Gastroesophageal sphincter (tissue), 4 donors: ENCODE data around the gene FAM78B. TPM values are rescaled to one million over a fixed set of nuclear protein-coding genes. Genes with fewer than 3 reads are reported as not detected.

Experiments
- ATAC-seq: fragments of 150-250 bp; one replicate; pipeline ENCODE4 v1.9.1; 2016; ENCODE audit warnings: mild to moderate bottlenecking, moderate library complexity
- H3K27ac ChIP-seq, 4 donors: fragments of 200-600 bp; sonication (generic) in 3 of 4; 1 replicate in 3 of 4; 2 replicates in 1 of 4; pipeline ENCODE4 v1.5.1; 2016 to 2019
- H3K27me3 ChIP-seq: fragments of 200-600 bp; sonication (generic); one replicate; pipeline ENCODE4 v1.5.1; 2019
- H3K36me3 ChIP-seq, 2 donors: fragments of 200-600 bp; sonication (generic); one replicate each; pipeline ENCODE4 v1.5.1; 2019; ENCODE audit warnings: control low read depth in 1 of 2
- H3K4me1 ChIP-seq, 3 donors: fragments of 200-600 bp; sonication (generic); 1 replicate in 2 of 3; 2 replicates in 1 of 3; pipeline ENCODE4 v1.5.1; 2016 to 2019; ENCODE audit warnings: control low read depth in 2 of 3
- H3K4me3 ChIP-seq, 2 donors: fragments of 200-600 bp; sonication (generic); one replicate each; pipeline ENCODE4 v1.5.1; 2019; ENCODE audit warnings: mild to moderate bottlenecking in 1 of 2, moderate library complexity in 1 of 2
- H3K9me3 ChIP-seq, 3 donors: fragments of 200-600 bp; sonication (generic); one replicate each; pipeline ENCODE4 v1.5.1; 2017 to 2019; ENCODE audit warnings: control low read depth in 2 of 3
- EP300 ChIP-seq: sonication (generic); formaldehyde crosslinking; IDR thresholded peaks from one replicate; pipeline ENCODE4 v1.6.1; 2017; ENCODE audit warnings: antibody characterized with exemption, mild to moderate bottlenecking
- POLR2A ChIP-seq, 2 donors: fragments of 450-650 bp; IDR thresholded peaks; one replicate each; pipeline ENCODE4 v1.6.1; 2017; ENCODE audit warnings: antibody characterized with exemption in 2 of 2, mild to moderate bottlenecking in 2 of 2, moderate library complexity in 1 of 2
- POLR2AphosphoS5 ChIP-seq: sonication (generic); formaldehyde crosslinking; IDR thresholded peaks from one replicate; pipeline ENCODE4 v1.6.1; 2017; ENCODE audit warnings: antibody characterized with exemption
- WGBS, 2 donors: methylation state at CpG; one replicate each; pipeline ENCODE4 v1.1.5; 2018; ENCODE audit warnings: low coverage in 1 of 2; 5-methylcytosine and 5-hydroxymethylcytosine counted together
- total RNA-seq, 4 donors: library from RNA; depleted of rRNA; stranded (reverse); fragments of >200 nt; gene quantifications; one replicate each; pipeline ENCODE4 v1.1.0, GENCODE V29; 2016
- TF ChIP-seq, protein P1 (sequence below), 4 experiments: fragments of 200-600 bp in 2 of 4; fragments of 450-650 bp in 2 of 4; sonication (generic) in 1 of 4; IDR thresholded peaks; one replicate each; pipeline ENCODE4 v1.5.1; 2017 to 2019; ENCODE audit warnings: antibody characterized with exemption in 4 of 4, mild to moderate bottlenecking in 2 of 4, moderate library complexity in 2 of 4

Gene FAM78B, protein sequence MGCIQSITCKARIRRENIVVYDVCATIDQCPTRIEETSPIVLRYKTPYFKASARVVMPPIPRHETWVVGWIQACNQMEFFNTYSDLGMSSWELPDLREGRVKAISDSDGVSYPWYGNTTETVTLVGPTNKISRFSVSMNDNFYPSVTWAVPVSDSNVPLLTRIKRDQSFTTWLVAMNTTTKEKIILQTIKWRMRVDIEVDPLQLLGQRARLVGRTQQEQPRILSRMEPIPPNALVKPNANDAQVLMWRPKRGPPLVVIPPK
- 1 to 10 TPM in 3 of 4 donors, under 1 TPM in 1; 0.82 to 2.1 (median 1.2) TPM for total RNA-seq

DNA sequence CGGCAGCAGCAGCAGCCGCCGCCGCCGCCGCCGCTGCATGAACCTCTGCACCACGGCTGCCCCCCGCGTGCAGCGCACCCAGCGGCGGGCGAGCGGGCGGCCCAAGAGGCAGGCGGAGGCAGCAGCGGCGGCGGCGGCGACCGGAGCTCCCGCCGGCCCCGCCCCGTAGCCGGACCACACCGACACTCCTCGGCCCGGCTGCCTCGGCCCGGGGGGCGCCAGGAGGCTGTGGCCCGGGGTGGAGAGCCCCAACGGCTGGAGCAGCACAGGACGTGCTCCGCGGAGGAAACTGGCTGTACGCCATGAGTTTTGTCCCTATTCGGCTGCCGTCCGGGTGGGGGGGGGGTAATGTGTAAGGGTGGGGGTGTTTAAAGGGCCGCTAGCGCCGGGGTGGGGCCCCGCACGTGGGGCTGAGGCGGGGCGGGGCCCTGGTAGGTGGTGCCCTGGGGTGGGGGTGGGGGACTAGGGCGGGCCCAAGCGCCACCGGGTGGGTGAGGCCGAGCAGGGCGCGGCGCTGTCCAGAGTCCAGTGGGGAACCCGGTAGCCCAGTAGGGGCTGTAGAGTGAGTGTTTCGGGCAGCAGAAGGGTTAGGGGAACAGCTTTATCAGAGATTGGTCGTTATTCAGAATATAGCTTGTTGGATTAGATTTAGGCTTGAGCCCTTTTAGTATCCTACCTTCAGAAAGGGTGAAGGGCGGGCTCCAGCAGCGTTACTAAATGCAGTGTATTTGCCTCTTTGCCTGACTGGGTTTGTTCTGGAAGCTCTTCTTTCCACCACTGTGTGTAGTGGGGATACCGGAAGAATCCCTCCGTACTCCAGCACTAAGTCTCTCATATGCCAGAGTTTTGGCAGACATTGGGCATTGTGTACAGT is at the start of gene FAM78B:
TSS of gene FAM78B (minus strand) at position 304 of the 874 bp plus-strand sequence. CDS start 753 bp downstream, outside the sequence.
- no peak for TF ChIP-seq EP300
- TF ChIP-seq, protein P1, sequence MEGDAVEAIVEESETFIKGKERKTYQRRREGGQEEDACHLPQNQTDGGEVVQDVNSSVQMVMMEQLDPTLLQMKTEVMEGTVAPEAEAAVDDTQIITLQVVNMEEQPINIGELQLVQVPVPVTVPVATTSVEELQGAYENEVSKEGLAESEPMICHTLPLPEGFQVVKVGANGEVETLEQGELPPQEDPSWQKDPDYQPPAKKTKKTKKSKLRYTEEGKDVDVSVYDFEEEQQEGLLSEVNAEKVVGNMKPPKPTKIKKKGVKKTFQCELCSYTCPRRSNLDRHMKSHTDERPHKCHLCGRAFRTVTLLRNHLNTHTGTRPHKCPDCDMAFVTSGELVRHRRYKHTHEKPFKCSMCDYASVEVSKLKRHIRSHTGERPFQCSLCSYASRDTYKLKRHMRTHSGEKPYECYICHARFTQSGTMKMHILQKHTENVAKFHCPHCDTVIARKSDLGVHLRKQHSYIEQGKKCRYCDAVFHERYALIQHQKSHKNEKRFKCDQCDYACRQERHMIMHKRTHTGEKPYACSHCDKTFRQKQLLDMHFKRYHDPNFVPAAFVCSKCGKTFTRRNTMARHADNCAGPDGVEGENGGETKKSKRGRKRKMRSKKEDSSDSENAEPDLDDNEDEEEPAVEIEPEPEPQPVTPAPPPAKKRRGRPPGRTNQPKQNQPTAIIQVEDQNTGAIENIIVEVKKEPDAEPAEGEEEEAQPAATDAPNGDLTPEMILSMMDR (IDR thresholded peaks at IDR 0.05) = peak in 1 of 4 experiments; percentile 34
- TF ChIP-seq POLR2A (IDR thresholded peaks at IDR 0.05) = no peak
- TF ChIP-seq POLR2AphosphoS5 = peak; percentile 44
- Histone ChIP-seq H3K9me3 (no peaks in the 10 kb centered on the region), H3K27ac (peak within 1 kb of the TSS in 3 of 4 donors; percentile 75 to 79 (median 78)), H3K36me3 (no peaks in the 10 kb centered on the region), H3K4me3 (peak within 1 kb of the TSS; percentile 45 to 85), H3K27me3 (no peaks in the 10 kb centered on the region), H3K4me1 (peaks cover 0 to 28% (median 5%) of the 10 kb centered on the region in 3 donors)
- WGBS, 2 donors = 0% methylated on average over 2 to 5 of the region's 64 CpGs
- ATAC-seq = peak; percentile 84

DNA sequence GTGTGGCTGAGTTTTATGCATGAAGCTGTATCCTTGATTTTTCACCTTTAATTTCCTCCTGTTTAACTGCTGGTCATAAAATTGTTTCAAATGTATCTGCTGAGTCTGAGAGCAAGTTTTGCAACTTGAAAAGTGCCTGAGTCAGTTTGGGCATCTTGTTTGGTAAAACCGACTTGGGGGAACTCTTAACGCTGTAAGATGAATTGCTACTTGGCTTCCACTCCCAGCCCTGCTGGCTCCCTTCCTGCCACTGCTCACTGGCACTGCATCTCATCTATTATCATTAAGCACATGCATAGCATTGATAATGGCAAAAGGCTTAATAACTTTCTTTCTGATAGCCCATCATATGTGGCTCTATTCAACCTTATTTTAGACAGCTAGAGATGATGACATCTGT is 35.7 kb upstream of the FAM78B start:
- Histone ChIP-seq H3K9me3 (no peaks in the 10 kb centered on the region), H3K27me3 (no peaks in the 10 kb centered on the region), H3K36me3 (no peaks in the 10 kb centered on the region), H3K4me3 (no peak overlapping the region), H3K27ac (no peak overlapping the region), H3K4me1 (no peaks in the 10 kb centered on the region)
- TF ChIP-seq POLR2A (IDR thresholded peaks at IDR 0.05) (no peak), POLR2AphosphoS5 (no peak), EP300 (no peak)
- TF ChIP-seq, protein P1 (IDR thresholded peaks at IDR 0.05) = no peak
- ATAC-seq = no peak
- 73 to 74% methylated on average over 2 of the region's 2 CpGs for WGBS, 2 donors

DNA sequence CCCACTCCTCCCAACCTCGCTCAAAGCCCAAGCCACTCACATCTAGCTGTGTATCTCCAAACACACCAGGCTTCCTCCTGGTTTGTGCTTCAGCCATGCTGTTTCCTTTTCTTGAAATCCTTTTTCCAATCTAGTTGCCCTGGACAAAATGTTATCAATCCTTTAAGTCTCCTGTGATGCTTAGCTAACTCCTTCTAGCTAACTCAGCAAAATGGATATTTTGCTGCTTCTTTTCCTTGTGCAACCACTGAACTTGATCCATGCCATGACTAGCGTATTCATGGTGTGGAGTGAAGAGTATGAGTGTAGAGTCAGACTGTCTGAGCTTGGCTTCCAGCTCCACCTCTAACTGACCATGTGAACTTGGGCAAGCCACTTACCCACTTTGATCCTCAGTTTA is 33.9 kb upstream of the FAM78B start:
- no peaks in the 10 kb centered on the region for H3K9me3 ChIP-seq
- WGBS, 2 donors = 72 to 79% methylated on average over 2 of the region's 2 CpGs
- H3K4me1 ChIP-seq = no peaks in the 10 kb centered on the region
- TF ChIP-seq, protein P1 (IDR thresholded peaks at IDR 0.05) = no peak
- no peak for TF ChIP-seq EP300
- TF ChIP-seq POLR2A (IDR thresholded peaks at IDR 0.05) = no peak
- TF ChIP-seq POLR2AphosphoS5 = no peak
- no peak overlapping the region for H3K4me3 ChIP-seq
- H3K36me3 ChIP-seq = no peaks in the 10 kb centered on the region
- ATAC-seq = no peak
- H3K27me3 ChIP-seq = no peaks in the 10 kb centered on the region
- no peak overlapping the region for H3K27ac ChIP-seq

DNA sequence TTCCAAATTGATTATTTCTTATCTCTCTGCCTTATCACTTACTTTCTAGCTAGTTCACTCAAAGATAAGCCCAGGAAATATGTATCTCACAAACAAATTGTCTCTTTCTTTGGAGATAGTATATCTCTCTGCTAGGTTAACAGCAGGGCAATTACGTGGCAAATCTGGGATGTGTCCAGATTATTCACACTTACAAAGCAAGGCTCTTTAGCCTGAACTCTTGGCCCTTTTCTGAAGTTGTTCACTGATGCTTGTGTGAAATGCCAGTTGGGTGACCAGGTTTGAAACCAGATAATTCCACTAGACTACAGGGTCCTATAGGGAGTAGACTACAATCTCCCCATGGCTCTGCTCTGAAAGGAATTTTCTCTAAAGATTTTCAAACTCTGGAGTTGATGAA is 30.8 kb upstream of the FAM78B start:
- H3K27ac ChIP-seq = no peak overlapping the region
- no peaks in the 10 kb centered on the region for H3K36me3 ChIP-seq
- no peaks in the 10 kb centered on the region for H3K4me1 ChIP-seq
- H3K27me3 ChIP-seq = no peaks in the 10 kb centered on the region
- TF ChIP-seq EP300 (no peak), POLR2A (IDR thresholded peaks at IDR 0.05) (no peak), POLR2AphosphoS5 (no peak)
- TF ChIP-seq, protein P1 (IDR thresholded peaks at IDR 0.05) = no peak
- no peak overlapping the region for H3K4me3 ChIP-seq
- peak; percentile 5 for ATAC-seq
- 0% methylated on average over 1 of the region's 1 CpG; no CpG with 5 or more reads in 1 of the 2 donors for WGBS, 2 donors
- no peaks in the 10 kb centered on the region for H3K9me3 ChIP-seq
